GM10266 (cell line): Measurements from ENCODE around the gene TEK.
"Not testable (repeated sequence)": the region's sequence is repeated elsewhere in the genome, so short reads cannot be mapped to it uniquely, and the experiment has no call there.

ENCODE experiments used
- DNase-seq: peaks from one replicate; pipeline ENCODE4 v3.0.0; 2012; ENCODE audit errors: extremely low spot score
- TF ChIP-seq, protein P1 (sequence below): IDR thresholded peaks from 2 replicates; pipeline ENCODE4 v1.5.1; 2012; ENCODE audit warnings: mild to moderate bottlenecking, low read depth; ENCODE audit not compliant: control insufficient read depth, insufficient read depth; ENCODE audit errors: missing control alignments

The TEK gene

DNA sequence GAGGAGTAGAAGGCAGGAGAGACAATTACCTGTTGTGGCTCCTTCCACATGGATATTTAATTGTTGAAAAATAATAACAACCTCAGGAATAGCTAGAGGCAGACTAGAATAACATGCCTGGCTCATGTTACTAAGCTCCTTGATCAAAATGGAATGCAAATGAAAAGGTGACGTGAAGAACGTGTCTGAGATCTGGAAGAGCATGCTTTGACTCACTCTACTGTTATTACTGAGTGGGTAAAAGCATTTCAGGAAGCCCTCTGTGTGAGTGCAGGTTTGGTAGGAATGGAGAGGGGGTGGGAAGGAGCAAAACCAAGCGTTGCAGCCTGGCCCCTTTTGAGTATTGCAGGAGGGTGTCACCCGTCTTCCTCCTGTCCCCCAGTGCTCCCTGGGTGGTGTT lies 103.2 kb downstream of the TEK start:
- TF ChIP-seq, protein P1, sequence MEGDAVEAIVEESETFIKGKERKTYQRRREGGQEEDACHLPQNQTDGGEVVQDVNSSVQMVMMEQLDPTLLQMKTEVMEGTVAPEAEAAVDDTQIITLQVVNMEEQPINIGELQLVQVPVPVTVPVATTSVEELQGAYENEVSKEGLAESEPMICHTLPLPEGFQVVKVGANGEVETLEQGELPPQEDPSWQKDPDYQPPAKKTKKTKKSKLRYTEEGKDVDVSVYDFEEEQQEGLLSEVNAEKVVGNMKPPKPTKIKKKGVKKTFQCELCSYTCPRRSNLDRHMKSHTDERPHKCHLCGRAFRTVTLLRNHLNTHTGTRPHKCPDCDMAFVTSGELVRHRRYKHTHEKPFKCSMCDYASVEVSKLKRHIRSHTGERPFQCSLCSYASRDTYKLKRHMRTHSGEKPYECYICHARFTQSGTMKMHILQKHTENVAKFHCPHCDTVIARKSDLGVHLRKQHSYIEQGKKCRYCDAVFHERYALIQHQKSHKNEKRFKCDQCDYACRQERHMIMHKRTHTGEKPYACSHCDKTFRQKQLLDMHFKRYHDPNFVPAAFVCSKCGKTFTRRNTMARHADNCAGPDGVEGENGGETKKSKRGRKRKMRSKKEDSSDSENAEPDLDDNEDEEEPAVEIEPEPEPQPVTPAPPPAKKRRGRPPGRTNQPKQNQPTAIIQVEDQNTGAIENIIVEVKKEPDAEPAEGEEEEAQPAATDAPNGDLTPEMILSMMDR = no peak
- DNase-seq = no peak

- TF ChIP-seq, protein P1 = no peak
- DNase-seq = no peak
Measured at GRCh38 chr9:27212621-27213020, 103.6 kb downstream of the TEK start.

DNA sequence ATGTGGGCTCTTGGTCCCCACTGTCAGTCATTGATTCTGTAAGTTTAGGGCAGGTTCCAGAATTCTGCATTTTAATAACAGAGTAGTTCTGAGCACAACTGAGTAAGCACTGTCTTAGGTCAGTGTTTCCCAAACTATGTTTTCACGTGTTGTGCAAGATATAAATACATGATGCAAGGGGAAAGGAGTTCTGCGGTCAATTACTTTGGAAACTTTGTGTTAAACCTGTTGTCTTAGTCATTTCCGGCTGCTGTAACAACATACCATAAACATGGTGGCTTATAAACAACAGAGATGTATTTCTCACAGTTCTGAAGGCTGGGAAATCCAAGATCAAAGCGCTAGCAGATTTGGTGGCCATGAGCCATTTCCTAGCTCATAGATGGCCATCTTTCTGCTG lies 118.2 kb downstream of the TEK start:
- no peak for DNase-seq
- TF ChIP-seq, protein P1 = no peak

DNA sequence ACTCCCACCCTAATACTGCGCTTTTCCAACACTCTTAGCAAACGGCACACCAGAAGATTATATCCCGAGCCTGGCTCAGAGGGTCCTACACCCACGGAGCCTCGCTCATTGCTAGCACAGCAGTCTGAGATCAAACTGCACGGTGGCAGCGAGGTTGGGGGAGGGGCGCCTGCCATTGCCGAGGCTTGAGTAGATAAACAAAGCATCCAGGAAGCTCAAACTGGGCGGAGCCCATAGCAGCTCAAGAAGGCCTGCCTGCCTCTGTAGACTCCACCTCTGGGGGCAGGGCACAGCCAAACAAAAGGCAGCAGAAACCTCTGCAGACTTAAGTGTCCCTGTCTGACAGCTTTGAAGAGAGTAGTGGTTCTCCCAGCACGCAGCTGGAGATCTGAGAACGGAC lies 130.6 kb downstream of the TEK start:
- DNase-seq = not testable (repeated sequence)

DNA sequence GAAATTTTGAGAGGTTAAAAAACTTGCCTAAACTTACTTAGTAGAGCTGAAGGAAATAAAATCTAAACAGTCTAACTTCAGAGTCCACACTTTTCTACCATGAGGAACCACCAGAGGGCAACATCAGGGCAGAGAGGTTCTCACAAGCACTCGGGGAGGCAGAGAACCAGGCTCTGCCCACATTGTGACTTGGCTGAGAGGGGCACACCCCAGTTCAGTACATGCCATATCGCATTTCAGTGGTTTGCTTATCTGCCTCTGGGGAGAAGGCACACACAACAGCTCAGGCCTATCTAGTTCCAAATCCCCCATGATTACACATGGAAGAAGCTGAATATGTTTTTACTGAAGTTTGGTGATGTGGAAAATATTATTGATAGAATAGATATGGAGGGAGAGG lies 138.7 kb downstream of the TEK start:
- DNase-seq = peak; percentile 23

DNA sequence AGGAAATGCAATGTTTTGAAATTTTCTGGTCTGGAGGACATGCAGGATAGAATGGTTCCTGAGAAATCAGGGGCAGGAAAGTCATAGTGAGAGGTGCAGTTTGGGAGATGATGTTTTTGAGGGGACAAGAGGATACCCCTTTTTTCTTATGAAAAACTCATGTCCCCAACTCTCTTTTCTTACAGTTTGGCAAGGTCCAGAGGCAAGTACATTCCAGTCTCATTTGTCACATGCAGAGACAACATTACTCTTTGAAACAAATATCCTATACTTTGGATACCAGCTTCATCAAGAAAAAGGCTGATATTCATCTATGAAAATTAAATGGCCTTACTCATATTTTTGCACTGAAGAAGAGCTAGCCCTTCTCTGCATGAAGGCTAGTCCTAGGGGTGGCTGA lies 139.7 kb downstream of the TEK start:
- TF ChIP-seq, protein P1 = no peak
- DNase-seq = no peak

More for the DNA sequence above, 138.7 kb downstream of the TEK start:
- TF ChIP-seq, protein P1 = peak; percentile 58

DNA sequence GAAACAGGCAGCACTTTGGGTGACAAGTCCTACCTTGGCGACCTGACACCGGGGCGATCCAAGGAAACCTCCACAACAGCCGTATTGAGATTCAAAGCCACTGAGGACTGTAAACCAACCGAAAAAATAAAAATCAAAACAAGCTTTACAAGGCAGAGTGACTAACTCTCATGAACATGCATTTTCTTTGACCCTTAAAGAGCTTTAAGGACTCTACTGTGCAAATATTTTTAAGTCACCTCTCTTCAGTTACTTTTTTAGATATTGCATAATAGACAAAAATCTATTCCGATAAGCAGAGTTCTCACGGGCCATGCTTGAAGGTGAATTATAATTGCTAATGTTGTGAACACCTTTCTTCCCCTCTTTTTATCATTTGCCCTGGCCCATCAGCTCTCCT lies 149.6 kb downstream of the TEK start:
- TF ChIP-seq, protein P1 = no peak
- DNase-seq = no peak

DNA sequence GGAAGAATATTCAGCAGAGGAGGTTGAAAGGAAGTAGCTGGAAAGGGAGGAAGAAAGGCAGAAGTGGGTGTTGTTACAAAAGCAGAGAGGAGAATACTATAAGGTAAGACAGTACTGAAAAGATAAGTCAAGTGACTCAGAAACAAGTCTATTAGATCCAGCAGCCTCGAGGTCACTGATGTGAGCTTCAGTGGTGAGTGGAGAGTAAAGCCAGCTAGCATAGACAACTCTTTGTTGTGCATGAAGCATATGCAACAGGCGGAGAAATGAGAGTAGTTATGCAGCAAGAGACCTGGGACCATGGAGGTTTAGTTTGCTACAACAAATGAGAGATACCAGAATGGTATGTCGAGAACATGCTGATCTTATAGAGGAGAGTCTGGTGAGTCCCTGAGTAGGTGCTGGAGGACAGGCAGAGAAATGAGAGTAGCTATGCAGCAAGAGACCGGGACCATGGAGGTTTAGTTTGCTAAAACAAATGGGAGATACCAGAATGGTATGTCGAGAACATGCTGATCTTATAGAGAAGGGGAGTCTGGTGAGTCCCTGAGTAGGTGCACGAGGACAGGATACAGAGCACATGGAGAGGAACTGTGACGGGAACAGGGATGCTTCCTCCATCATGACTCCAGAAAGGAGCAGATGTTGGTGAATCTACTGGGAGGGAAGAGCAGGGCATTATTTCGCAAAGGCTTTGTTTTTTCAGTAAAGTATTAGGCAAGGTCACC lies 151.9 kb downstream of the TEK start:
- TF ChIP-seq, protein P1 = no peak
- DNase-seq = no peak
